Stimulated activated CD8-positive, alpha-beta memory T cell treated with anti-CD3 and anti-CD28 coated beads, Interleukin-15, amount 100 ng/mL, for 4 hours (primary cell): Measurements from ENCODE around the gene ICE2.

ENCODE experiments used
- DNase-seq, 2 donors: peaks; one replicate each; pipeline ENCODE4 v3.0.0-alpha.2; 2020; ENCODE audit warnings: low read depth in 2 of 2

ICE2 gene

DNA sequence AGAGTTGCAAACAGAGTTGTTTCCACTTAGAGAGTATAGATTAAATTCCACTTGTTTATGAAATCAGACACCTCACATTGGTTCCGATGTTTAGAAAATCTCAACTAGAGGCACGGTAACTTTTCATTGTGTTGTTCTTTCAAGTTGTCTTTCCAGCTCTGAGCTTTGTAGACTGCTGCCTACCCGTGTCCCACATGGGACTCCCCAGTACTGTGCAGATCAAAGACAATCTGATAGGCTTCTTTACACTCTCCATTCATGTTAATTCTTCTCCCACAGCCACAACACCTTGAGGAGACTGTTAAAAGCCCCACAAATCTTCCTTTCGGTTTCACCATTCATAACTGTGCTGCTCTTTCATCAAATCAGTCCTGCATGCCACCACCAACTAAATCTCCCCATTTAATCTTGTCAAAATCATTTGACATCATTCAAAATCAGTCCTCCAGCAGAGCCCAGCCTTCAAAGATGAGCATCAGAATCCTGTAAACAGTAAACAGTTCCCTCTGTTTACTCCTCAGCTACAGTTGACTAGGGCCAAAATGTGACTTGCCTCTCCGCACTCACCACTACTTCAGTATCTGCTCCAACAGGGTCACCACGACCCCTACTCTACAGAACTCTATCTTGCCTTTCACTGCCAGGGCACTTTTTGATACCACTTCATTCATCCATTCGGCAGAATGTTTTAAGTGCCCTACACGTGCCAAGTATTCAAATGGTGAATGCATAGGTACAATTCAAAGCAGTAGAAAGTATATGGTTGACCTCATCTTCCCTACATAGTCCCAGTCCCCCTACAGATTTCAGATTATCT lies 89.5 kb downstream of the ICE2 start:
- DNase-seq: no peak

DNA sequence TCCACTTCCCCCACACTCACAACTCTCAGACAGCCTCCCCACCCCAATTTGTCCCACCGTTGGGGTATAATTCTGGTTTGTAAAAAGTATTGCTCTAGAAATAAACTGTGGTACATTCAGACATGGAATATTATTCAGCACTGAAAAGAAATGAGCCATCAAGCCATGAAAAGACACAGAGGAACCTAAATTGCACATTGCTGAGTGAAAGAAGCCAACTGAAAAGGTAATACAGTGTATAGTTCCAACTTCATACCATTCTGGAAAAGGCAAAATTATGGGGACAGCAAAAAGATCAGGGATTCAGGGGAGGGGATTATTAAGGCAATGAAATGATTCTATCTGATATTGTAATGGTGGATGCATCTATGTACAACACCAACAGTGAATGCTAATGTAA lies 91.6 kb downstream of the ICE2 start:
- no peak for DNase-seq

DNA sequence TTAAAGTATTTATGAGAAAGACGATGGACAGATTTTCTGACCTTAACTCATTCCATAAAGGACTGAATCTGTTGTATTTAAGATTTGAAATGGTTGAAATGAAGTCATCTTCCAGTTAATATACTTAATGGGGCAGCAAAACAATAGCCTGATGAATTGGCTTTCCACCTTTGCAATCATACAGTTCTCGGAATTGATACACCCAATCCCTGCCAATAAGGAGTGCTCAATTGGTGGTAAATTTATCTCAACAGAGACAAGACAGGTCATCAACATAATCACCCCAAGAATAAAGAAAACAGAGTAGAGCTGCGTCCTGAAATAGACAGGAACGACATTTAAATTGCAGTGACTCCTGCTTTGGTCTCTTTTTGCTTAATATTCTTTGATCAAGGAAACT lies 92.3 kb downstream of the ICE2 start:
- no peak for DNase-seq

DNA sequence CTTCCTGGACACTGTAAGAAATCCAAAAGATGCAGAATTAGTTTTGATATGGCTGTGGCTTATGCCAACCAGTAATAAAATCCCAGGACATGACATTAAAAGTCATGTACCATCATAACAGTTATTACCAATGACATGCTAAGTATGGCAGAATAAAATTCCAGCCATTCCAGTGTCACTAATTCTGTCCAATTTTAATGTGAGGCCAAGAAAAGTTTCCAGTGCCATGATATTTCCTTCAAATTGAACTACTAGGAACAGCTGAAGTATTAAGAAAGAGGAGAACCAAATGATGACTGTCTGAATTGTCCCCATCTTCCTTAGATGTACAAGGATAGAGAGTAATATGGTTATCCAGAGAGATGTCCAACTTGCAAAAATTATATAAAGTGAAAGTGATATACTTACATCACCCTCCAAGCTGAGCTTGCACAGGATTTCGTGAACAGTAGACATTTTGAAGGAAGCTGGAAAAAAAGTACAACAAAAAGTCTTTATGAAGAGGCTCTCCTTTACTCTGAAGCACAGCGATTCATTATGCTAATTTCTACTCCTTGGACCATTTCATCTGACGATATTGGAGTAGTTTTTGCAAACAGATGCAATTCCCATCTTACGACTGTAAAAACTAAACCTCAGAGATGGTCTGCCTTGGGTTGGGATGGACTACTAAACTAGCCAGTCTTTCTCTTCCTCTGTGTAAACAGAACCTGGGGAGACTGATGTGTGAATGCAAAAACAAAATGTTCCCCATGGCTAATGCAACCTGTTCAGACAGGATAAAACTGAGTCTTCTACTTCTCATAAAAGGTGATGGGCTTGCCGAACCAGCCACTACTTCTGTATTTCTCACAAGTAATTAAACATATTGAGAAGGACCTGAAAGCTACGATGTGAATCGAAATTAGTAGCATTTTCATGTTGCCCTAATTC lies 93.1 kb downstream of the ICE2 start:
- DNase-seq: no peak

DNA sequence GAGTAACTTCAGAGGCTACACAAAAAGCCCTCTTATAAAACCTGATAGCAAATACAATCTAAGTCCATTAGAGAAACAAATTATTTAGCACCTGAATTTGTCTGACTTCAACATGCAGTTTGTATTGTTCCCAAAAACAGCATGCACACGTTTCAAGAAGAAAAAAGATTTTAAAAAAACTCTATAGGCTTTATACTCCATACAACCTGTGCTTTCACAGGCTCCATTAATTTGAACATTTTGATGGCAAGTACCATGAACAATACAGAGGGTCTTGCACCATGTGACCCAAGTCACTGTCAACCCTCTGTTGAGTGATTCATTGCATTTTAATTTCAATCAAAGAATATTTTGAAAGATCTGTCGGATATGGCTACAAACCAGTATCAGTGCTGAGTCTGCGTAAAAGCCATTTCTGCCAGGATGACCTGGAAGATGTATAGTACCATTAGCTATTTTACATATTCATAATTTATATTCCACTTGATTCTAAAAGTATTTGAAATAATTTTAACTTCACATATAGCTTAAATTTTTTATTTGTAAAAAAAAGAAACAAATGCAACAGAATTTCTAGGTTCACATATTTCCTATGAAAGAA lies 94.3 kb downstream of the ICE2 start:
- DNase-seq: no peak

DNA sequence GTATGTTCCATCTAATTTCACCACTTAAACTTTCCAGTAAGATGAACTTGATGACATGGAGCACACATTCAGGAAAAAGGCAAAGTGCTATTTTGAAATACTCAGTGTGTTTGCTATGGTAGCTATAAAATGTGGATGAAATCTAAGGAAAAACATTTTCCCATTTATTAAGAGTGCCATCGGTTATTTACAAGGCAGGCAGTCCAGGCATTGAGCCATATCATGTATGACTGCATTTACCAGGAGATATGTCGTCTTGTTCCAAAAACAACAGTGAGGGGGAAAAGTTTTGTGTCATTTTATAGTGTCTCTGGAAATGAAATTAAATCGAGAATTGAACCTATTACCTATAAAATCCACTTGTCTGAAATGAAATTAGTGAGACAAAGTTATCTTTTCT lies 94.9 kb downstream of the ICE2 start:
- DNase-seq: no peak

DNA sequence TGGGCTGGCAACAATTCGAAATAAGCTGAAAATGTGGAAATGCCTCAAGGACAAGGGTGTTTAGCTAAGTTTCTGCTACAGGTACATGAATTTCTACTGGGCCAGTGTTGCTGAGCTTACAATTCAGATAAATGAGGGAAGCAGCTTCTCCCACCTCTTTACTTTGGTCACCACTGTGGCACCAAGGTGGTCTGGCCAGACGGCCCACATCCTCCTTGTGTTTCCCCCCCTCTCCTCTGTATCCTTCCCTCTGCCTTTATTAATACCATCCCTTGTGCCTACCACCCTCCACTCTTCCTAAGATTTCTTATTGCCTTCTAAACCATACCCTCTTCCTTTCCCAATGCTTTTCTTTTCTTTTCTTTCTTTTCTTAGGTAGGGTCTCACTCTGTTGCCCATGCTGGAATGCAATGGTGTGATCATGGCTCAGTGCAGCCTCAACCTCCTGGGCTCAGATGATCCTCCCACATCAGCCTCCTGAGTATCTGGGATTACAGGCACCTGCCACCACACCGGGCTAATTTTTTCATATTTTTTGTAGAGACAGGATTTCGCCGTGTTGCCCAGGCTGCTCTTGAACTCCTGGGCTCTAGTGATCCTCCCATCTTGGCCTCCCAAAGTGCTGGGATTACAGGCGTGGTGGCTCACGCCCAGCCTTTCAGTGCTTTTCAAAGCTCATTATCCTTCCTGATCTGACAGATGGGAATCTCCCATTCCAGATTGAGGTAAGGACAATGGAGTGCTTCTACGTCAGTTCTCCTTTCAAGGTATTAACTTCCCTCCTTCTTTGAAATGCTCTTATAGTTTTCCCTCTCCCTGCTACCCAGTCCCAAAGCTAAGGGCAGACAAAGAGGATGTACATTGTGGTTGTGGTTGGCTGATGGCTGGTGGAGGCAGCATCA lies 95.9 kb downstream of the ICE2 start:
- DNase-seq: no peak

DNA sequence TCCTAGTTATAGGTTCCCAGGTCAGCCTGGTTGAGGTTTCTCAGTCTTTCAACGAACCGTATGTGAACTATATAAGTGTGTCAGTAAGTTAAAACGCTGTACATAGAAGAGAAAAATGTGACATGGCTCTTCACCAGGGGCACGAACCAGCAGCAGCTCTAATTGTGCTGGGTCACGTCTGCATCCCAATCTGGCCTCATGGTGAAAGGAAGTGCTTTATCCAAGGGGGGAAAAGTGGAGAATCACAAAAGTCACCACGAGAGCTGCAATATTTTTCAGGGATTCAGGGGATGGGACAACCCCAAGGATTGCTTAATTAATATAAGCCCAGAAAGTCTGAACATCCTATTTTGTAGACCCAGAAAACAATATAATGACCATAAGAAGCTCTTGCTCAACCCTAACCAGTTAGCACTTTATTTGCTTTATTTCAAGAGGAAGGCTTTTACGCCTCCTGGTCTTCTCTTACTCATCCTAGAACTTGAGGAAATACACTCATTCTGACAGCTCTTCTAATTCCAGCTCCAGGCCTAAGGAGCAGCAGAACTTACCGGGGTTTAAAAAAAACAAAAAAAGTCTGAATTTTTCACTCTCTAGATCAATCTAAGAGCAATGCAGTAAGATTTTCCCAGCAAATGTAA lies 97.7 kb downstream of the ICE2 start:
- no peak for DNase-seq

DNA sequence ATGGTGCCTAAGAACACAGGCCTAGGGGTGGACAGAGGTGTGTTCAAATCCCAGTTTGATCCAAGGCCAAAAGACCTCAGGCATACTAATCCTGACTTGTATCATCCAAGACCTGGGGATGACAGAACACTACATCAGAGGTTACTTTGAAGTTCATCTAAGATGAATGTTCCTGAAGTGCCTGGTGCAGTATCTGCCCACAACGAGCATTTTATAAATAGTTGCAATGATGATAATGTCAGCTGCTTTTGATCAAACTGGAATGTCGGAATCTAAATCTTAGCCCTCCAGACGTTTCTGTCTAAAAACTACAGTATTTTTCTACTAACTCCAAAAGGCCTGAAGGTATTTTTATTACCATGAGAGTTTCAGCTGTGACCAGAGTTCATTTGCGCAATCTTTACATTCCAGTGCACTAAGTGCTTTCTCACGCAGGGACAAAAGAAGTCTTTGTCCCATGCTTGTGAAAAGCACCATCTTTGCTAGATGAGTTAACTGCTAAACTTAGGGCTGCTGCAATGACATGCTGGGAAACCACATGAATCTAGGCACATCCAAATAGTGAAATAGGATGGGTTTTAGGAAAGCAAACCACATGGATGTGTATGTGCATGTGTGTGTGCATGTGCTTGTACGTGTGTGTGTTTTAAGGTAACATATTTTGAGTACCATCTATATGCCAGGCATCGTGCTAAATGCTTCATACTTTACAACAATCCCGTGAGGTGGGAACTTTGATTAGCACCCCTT lies 99.2 kb downstream of the ICE2 start:
- DNase-seq: no peak

DNA sequence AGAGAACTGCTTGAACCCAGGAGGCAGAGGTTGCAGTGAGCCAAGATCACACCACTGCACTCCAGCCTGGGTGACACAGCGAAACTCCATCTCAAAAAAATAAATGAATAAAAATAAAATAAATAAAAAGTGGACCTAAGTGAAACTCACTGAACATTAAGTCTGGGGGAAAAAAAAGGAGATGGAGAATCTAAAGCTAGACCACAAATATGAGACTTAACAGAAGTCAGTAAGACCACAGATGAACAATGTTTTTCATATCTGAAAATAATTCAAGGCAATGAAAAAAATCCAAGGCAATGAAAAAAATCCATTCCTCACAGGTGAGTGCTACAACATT lies 99.8 kb downstream of the ICE2 start:
- no peak for DNase-seq

DNA sequence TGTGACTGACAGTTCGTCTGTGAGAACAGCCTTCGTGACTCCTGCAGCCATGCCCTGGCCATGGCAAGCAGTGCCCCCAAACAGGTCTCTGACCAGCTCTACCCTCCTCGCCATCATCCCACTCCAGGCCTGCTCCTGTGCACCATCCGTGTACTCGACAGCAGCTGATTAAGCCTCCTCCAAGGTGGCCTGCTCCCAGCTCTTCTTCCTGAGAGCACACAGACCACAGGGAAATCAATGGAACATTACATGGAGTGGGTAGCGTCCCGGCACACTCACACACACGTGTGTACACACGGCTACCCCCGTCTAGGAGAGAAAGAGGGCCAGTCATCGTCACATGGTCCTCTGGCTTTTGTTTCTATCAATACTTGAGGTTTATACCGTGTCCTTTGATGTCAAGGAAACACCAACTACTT lies 102.3 kb downstream of the ICE2 start:
- no peak for DNase-seq

DNA sequence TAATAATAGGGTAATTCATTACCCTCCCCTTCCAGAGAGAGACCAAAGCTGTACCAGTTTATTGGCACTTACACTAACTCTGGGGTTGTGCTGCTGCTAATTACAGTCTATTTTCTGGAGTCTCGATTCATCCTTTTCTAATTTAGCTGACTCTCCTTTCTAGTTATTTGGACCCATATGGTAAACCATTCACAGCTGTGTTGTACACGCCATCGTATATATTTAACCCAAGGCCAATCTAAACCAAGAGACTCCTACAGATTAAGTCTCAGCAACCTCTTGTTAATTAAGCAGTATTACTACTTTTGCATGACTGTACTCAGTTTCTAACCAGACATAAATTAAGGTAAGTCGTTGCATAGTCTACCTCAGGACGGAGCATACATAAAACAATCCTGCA lies 103.6 kb downstream of the ICE2 start:
- no peak for DNase-seq

DNA sequence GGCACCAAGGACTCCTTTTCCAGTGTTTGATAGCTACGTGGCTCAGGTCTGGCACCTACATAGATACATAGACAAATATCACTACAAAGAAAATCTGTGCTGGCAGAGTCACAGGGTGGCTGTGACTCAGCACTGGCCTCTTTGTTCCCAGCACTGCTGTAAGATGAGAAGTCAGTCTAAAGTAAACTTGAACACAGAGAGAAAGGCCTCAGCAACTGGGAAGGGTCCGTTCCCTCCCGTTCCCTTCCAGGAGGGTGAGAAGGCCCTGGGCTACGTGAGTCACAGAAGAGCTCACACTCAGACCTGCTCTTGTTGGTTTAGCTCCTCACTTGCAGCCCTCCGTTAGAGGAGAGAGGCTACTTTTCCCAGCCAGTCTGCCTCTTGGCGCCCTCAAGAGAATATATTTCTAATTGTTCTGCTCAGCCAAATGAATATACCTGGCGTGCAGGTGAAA lies 104.3 kb downstream of the ICE2 start:
- no peak for DNase-seq

DNA sequence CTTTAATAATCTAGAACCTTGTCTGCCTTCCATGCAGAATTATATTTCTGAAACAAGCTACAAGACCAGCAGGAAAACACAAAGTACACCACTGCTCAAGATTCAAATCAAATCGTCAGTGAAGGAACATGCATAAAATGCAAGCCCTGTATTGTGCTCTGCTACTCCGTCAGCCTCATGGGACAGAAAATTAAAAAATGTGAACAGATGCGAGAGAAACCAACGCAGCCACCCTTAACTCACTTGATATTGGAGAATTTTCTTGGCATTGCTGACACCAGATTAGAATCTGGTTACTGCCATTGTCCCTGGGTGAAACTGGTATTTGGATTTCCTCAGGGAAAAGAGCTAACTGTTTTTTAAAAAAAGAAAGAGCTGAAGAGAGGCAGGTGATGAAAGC lies 104.7 kb downstream of the ICE2 start:
- DNase-seq: no peak

DNA sequence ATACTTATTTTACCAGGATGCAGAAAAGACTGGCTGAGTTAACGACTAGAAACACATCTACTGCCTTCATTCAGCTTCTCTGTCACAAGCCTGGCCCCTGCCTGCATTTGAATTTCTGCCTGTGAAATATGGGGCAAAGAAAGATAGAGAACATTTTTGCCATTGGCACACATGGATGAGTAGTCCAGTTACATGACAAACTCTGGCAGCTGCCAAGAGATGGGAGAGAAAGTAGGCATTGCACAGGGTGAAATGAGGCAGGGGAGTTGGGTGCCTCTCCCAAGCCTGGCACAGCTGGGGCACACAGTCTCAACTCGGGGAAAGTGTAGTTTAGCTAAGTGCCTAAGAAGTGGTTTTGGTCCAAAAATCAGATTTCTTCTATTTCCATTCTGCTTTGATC lies 105.2 kb downstream of the ICE2 start:
- DNase-seq: no peak

DNA sequence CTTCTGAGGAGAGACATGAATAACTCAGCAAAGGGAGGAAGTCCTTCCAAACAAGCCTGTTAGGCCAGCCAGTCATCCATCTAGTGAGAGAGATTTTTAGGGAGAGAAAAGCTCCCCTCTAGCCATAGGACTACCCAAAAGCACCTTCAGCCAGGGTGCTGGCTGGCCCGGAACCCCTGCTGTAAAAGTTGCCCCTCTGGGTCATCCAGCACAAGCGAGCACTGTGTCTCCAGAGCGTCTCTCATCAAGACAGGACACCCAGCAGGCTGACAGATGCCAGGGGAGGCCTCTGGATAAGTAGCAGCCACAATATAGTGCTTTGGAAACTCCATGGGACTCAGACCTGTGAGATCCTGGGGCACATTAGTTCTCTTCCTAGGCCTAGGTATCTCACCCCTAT lies 105.6 kb downstream of the ICE2 start:
- no peak for DNase-seq

DNA sequence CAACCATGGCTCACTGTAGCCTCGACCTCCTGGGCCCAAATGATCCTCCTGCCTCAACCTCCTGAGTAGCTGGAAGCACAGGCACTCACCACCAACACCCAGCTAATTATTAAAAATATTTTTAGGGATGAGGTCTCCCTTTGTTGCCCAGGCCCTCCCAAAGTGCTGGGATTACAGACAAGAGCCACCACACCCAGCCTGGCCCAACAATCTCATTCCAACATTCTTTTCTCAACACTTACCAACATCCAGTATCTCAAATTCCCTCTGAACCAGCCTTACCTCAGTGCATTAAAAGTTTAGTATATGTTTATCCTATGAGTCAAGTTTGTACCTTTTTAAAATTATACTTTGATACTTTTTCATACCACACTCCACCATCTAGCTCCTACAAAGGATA lies 106.2 kb downstream of the ICE2 start:
- DNase-seq: no peak

DNA sequence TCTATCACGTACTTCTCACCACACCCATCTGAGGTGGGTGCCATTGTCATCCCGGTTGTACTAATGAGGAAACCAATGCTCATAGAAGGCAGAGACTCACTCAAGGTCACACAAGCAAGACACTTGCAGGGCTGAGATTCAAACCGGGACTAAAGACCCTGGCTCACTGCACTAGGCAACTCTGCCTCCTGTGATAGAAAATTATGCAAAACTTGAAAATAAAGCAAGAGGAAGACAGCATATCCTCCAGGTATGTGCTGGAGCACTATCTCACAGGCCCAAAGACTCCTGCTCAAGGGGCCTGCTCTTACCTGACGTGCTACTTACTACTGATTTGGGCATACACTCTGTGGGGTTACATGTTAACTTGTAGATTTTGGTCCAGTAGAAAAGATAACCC lies 106.7 kb downstream of the ICE2 start:
- DNase-seq: no peak

DNA sequence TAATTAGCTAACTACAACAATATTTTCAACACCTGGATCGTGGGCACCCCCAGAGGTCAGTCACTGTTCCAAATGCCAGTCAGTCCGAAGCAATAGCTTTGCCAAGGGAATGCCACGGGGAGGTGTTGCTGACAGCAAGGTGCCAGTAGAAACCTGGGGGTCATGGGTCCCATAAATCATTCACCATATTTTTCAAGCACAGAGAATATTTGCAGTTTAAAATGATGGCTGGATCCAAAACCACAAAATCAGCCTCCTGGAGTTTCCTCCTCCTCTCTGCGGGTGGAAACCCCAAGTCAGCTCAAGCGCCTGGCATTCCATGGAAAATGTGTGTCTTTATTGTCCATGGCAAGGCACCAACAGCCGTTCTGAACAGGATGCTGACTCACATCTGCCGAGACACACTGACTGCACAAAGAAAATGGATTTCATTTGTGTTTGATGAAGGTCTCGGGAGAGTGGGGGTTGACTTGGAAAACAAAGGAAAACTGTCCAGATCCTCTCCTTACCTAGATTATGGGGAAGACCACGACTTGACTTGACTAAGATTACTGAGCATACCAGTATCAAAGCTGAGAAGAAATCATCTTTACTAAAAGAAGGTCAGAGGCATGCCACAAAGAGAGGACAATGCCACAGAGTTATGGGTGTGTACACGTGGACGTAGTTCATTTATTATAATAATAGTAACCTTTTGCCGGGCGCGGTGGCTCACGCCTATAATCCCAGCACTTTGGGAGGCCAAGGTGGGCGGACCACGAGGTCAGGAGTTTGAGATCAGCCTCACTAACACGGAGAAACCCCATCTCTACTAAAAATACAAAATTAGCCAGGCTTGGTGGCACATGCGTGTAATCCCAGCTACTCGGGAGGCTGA lies 107.5 kb downstream of the ICE2 start:
- DNase-seq: no peak

DNA sequence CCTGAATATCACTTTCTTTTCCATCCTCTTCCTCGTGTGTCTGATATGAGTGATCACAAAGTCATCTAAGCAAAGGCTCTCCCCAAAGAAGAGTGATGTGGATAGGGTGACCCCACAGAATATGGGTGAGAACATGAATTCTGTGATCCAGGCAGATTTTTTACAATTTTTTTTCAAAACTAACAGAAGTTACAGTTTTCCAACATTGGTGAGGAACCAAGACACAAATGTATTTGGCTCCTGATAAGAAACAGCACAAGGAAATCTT lies 108.1 kb downstream of the ICE2 start:
- no peak for DNase-seq
